ENCODE data around the gene CFAP157.

The CFAP157 gene

DNA sequence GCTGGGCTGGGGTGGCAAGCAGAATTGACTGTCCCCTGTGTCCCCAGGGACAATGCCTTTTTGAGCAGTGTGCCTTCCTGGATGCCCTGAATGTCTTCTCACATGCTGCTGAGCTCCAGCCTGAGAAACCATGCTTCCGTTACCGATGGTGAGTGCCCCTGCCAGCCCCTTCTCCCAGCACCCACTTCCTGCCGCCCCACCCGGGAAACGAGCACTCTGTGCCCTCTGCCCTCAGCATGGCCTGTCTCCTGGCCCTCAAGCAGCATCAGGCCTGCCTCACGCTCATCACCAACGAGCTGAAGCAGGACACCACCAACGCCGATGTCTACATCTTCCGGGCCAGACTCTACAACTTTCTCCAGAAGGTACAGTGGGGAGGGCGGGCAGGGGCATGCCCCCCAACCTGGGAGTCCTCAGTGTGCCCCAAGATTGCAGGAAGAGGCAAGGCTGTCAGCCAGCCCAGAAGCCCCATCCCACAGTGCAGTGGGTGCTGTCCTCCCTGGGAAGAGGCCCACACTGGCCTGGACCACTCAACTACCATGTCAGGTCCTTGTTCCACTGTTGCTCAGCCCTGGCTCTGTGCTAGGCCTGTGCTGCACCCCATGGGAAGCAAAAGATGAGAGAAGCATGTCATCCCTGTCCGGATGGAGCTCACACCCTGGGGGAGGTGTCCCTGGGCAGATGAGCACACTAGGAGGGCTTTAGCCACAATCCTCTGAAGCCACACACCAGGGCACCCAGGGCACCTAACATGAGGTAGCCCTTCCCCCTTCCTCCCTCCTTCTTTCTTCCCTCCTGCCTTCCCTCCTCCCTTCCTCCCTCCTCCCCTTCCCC lies 13.5 kb downstream of the CFAP157 start:
- peak overlapping the region; percentile 44 for H3K9ac ChIP-seq (ENCODE audit: low read depth, low read length, poor library complexity)
- DNase-seq (ENCODE audit: low spot score), result no peak
- no peak overlapping the region for H3K4me2 ChIP-seq (ENCODE audit: insufficient read depth, low read length, poor library complexity, severe bottlenecking)
- H4K8ac ChIP-seq (ENCODE audit: low read depth, low read length), result peak overlapping the region; percentile 23
- no peak overlapping the region for H3K4me3 ChIP-seq (ENCODE audit: low read length in 2 of 2)
- H3K18ac ChIP-seq (ENCODE audit: low read length), result peak overlapping the region; percentile 80
- H2AFZ ChIP-seq (ENCODE audit: low read length), result no peak overlapping the region
- no peaks in the 10 kb centered on the region for H3K9me3 ChIP-seq (replicated peaks in 1 of 2; ENCODE audit: control insufficient read depth in 2 of 2, insufficient read depth in 1 of 2, low read depth in 1 of 2, low read length in 2 of 2)
- H2BK12ac ChIP-seq (ENCODE audit: low read length), result peak overlapping the region; percentile 14
- H3K23ac ChIP-seq (ENCODE audit: low read depth, low read length, poor library complexity), result no peak overlapping the region
- H2BK15ac ChIP-seq (ENCODE audit: low read length), result no peak overlapping the region
- peak overlapping the region; percentile 53 for H4K91ac ChIP-seq (ENCODE audit: low read depth, low read length, poor library complexity)
- H2AK5ac ChIP-seq (ENCODE audit: low read depth, low read length), result peak overlapping the region; percentile 93
- H2BK120ac ChIP-seq (ENCODE audit: low read depth, low read length), result no peak overlapping the region
- H3K14ac ChIP-seq (ENCODE audit: low read length), result peak overlapping the region; percentile 82
- peaks cover 5 to 7% of the 10 kb centered on the region in 2 donors for H3K4me1 ChIP-seq (ENCODE audit: control insufficient read depth in 2 of 2, insufficient read depth in 1 of 2, low read depth in 1 of 2, low read length in 2 of 2)
- no peak overlapping the region for H2BK5ac ChIP-seq (ENCODE audit: low read length)
- no CpG with 5 or more reads among the region's 12 CpGs for WGBS, 2 donors (ENCODE audit: extremely low coverage in 2 of 2, insufficient read length in 2 of 2, insufficient replicate concordance in 1 of 2)
- H3K27me3 ChIP-seq (ENCODE audit: control insufficient read depth in 3 of 3, insufficient read depth in 3 of 3, low read depth in 1 of 3, low read length in 3 of 3), result peaks cover 0 to 21% (median 0%) of the 10 kb centered on the region in 3 experiments
- no peaks in the 10 kb centered on the region for H3K79me1 ChIP-seq (ENCODE audit: low read depth, low read length)
- H3K27ac ChIP-seq (replicated peaks; ENCODE audit: low read length), result no peak overlapping the region
- H3K4ac ChIP-seq (ENCODE audit: low read length), result no peak overlapping the region
- H3K36me3 ChIP-seq (replicated peaks in 1 of 2; ENCODE audit: control insufficient read depth in 2 of 2, insufficient read depth in 2 of 2, low read length in 2 of 2), result no peaks in the 10 kb centered on the region

DNA sequence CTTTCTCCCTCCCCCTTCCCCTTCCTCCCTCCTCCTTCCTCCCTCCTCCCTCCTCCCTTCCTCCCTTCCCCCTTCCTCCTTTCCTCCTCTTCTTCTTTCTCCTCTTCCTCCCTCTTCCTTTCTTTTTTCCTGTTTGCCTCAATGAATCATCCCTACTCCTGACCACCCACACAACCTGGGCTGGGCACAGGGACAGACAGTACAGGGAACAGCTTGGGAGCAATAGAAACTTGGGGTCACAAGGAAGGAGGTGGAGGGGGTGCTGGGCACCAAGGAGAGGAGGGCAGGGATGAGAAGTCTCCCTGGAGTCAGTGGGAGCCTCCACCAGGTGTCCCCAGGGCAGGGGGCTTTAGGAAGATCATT lies 14.1 kb downstream of the CFAP157 start:
- H2BK5ac ChIP-seq (ENCODE audit: low read length), result no peak overlapping the region
- H3K4me3 ChIP-seq (ENCODE audit: low read length in 2 of 2), result no peak overlapping the region
- no peak overlapping the region for H3K4ac ChIP-seq (ENCODE audit: low read length)
- no peak overlapping the region for H3K9ac ChIP-seq (ENCODE audit: low read depth, low read length, poor library complexity)
- H3K18ac ChIP-seq (ENCODE audit: low read length), result no peak overlapping the region
- H3K9me3 ChIP-seq (replicated peaks in 1 of 2; ENCODE audit: control insufficient read depth in 2 of 2, insufficient read depth in 1 of 2, low read depth in 1 of 2, low read length in 2 of 2), result no peaks in the 10 kb centered on the region
- H3K23ac ChIP-seq (ENCODE audit: low read depth, low read length, poor library complexity), result no peak overlapping the region
- H3K36me3 ChIP-seq (replicated peaks in 1 of 2; ENCODE audit: control insufficient read depth in 2 of 2, insufficient read depth in 2 of 2, low read length in 2 of 2), result no peaks in the 10 kb centered on the region
- no peak overlapping the region for H2AK5ac ChIP-seq (ENCODE audit: low read depth, low read length)
- no peak overlapping the region for H4K8ac ChIP-seq (ENCODE audit: low read depth, low read length)
- no peak overlapping the region for H3K4me2 ChIP-seq (ENCODE audit: insufficient read depth, low read length, poor library complexity, severe bottlenecking)
- no peak overlapping the region for H4K91ac ChIP-seq (ENCODE audit: low read depth, low read length, poor library complexity)
- no peak overlapping the region for H2BK120ac ChIP-seq (ENCODE audit: low read depth, low read length)
- DNase-seq (ENCODE audit: low spot score), result no peak
- no peak overlapping the region for H3K14ac ChIP-seq (ENCODE audit: low read length)
- no peak overlapping the region for H3K27ac ChIP-seq (replicated peaks; ENCODE audit: low read length)
- no peaks in the 10 kb centered on the region for H3K79me1 ChIP-seq (ENCODE audit: low read depth, low read length)
- peaks cover 0 to 21% (median 0%) of the 10 kb centered on the region in 3 experiments for H3K27me3 ChIP-seq (ENCODE audit: control insufficient read depth in 3 of 3, insufficient read depth in 3 of 3, low read depth in 1 of 3, low read length in 3 of 3)
- no peak overlapping the region for H2BK12ac ChIP-seq (ENCODE audit: low read length)
- H2AFZ ChIP-seq (ENCODE audit: low read length), result no peak overlapping the region
- peaks cover 5 to 7% of the 10 kb centered on the region in 2 donors for H3K4me1 ChIP-seq (ENCODE audit: control insufficient read depth in 2 of 2, insufficient read depth in 1 of 2, low read depth in 1 of 2, low read length in 2 of 2)
- peak overlapping the region; percentile 67 for H2BK15ac ChIP-seq (ENCODE audit: low read length)

DNA sequence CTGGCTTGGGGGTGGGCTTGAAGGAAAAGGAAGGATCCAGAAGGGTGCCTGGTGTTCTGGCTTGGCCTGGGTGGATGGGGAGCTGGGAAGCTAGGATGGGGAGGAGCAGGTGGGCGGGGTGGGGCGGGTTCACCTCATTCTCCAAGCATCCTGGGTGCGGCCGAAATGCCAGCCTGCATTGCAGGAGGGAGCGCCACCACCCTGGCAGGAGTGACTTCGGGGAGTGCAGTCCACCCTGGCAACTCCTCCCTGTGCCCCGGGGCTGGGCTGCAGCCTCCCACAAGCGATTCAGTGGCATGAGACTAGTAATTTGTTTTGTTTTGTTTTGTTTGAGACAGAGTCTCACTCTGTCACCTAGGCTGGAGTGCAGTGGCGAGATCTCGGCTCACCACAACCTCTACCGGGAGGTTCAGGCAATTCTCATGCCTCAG lies 14.6 kb downstream of the CFAP157 start:
- Histone ChIP-seq H4K91ac (ENCODE audit: low read depth, low read length, poor library complexity) (no peak overlapping the region), H3K18ac (ENCODE audit: low read length) (no peak overlapping the region), H3K9me3 (replicated peaks in 1 of 2; ENCODE audit: control insufficient read depth in 2 of 2, insufficient read depth in 1 of 2, low read depth in 1 of 2, low read length in 2 of 2) (no peaks in the 10 kb centered on the region), H2BK15ac (ENCODE audit: low read length) (peak overlapping the region; percentile 67), H3K4me3 (ENCODE audit: low read length in 2 of 2) (no peak overlapping the region), H2BK12ac (ENCODE audit: low read length) (no peak overlapping the region), H2BK5ac (ENCODE audit: low read length) (no peak overlapping the region), H3K79me1 (ENCODE audit: low read depth, low read length) (no peaks in the 10 kb centered on the region), H2BK120ac (ENCODE audit: low read depth, low read length) (no peak overlapping the region), H3K4me2 (ENCODE audit: insufficient read depth, low read length, poor library complexity, severe bottlenecking) (no peak overlapping the region), H3K9ac (ENCODE audit: low read depth, low read length, poor library complexity) (no peak overlapping the region), H3K14ac (ENCODE audit: low read length) (no peak overlapping the region), H2AK5ac (ENCODE audit: low read depth, low read length) (no peak overlapping the region), H3K27ac (replicated peaks; ENCODE audit: low read length) (no peak overlapping the region), H3K4me1 (ENCODE audit: control insufficient read depth in 2 of 2, insufficient read depth in 1 of 2, low read depth in 1 of 2, low read length in 2 of 2) (peaks cover 2 to 4% of the 10 kb centered on the region in 2 donors), H2AFZ (ENCODE audit: low read length) (no peak overlapping the region), H3K23ac (ENCODE audit: low read depth, low read length, poor library complexity) (no peak overlapping the region), H3K36me3 (replicated peaks in 1 of 2; ENCODE audit: control insufficient read depth in 2 of 2, insufficient read depth in 2 of 2, low read length in 2 of 2) (no peaks in the 10 kb centered on the region), H3K4ac (ENCODE audit: low read length) (no peak overlapping the region), H4K8ac (ENCODE audit: low read depth, low read length) (no peak overlapping the region), H3K27me3 (ENCODE audit: control insufficient read depth in 3 of 3, insufficient read depth in 3 of 3, low read depth in 1 of 3, low read length in 3 of 3) (peaks cover 0 to 21% (median 0%) of the 10 kb centered on the region in 3 experiments)
- WGBS, 2 donors (ENCODE audit: extremely low coverage in 2 of 2, insufficient read length in 2 of 2, insufficient replicate concordance in 1 of 2), result no CpG with 5 or more reads among the region's 11 CpGs
- DNase-seq (ENCODE audit: low spot score), result no peak

DNA sequence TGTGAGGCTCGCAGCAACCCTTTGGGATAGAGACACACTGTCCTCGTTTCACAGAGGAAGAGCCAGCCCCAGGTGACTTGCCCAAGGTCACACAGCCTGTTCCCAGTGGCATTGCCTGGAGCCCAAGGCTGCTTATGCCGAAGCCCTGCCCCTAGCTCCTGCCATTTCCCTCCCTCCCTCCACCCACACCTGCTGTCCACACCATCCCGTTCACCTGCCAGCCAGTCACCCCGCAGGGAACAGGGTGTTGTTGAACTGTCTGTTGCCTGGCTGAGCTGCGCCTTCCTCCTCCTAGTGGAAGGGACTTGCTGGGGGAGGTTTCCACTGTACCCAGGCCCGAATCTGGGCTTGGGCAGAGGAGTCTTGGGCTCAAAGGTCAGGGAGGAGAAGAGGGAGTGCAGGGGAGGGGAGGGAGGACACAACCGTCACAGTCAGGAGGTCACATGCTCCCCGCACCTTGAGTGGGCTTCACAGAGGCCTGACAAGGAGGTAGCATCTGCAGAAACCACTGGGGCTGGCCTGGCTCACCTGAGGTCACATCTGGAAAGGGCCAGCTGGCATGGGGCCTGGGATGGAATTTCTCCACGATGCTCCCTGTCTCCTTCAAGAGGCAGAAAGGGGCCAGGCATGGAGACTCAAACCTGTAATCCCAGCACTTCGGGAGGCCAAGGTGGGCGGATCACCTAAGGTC lies 15.4 kb downstream of the CFAP157 start:
- WGBS, 2 donors (ENCODE audit: extremely low coverage in 2 of 2, insufficient read length in 2 of 2, insufficient replicate concordance in 1 of 2), result no CpG with 5 or more reads among the region's 12 CpGs
- H3K23ac ChIP-seq (ENCODE audit: low read depth, low read length, poor library complexity), result peak overlapping the region; percentile 75
- H3K36me3 ChIP-seq (replicated peaks in 1 of 2; ENCODE audit: control insufficient read depth in 2 of 2, insufficient read depth in 2 of 2, low read length in 2 of 2), result no peaks in the 10 kb centered on the region
- no peak overlapping the region for H2BK120ac ChIP-seq (ENCODE audit: low read depth, low read length)
- H3K9ac ChIP-seq (ENCODE audit: low read depth, low read length, poor library complexity), result no peak overlapping the region
- H2BK15ac ChIP-seq (ENCODE audit: low read length), result peak overlapping the region; percentile 21
- H2BK12ac ChIP-seq (ENCODE audit: low read length), result peak overlapping the region; percentile 16
- peak overlapping the region; percentile 47 for H3K14ac ChIP-seq (ENCODE audit: low read length)
- H3K18ac ChIP-seq (ENCODE audit: low read length), result peak overlapping the region; percentile 7
- no peak overlapping the region for H2BK5ac ChIP-seq (ENCODE audit: low read length)
- no peaks in the 10 kb centered on the region for H3K79me1 ChIP-seq (ENCODE audit: low read depth, low read length)
- peak overlapping the region; percentile 68 for H2AK5ac ChIP-seq (ENCODE audit: low read depth, low read length)
- DNase-seq (ENCODE audit: low spot score), result no peak
- no peak overlapping the region for H4K8ac ChIP-seq (ENCODE audit: low read depth, low read length)
- H4K91ac ChIP-seq (ENCODE audit: low read depth, low read length, poor library complexity), result no peak overlapping the region
- H3K27me3 ChIP-seq (ENCODE audit: control insufficient read depth in 3 of 3, insufficient read depth in 3 of 3, low read depth in 1 of 3, low read length in 3 of 3), result peaks cover 0 to 21% (median 0%) of the 10 kb centered on the region in 3 experiments
- peak overlapping the region in 1 of 2 donors; percentile 25 for H3K4me3 ChIP-seq (ENCODE audit: low read length in 2 of 2)
- no peaks in the 10 kb centered on the region for H3K9me3 ChIP-seq (replicated peaks in 1 of 2; ENCODE audit: control insufficient read depth in 2 of 2, insufficient read depth in 1 of 2, low read depth in 1 of 2, low read length in 2 of 2)
- no peak overlapping the region for H2AFZ ChIP-seq (ENCODE audit: low read length)
- H3K27ac ChIP-seq (replicated peaks; ENCODE audit: low read length), result no peak overlapping the region
- peaks cover 0 to 4% of the 10 kb centered on the region in 2 donors for H3K4me1 ChIP-seq (ENCODE audit: control insufficient read depth in 2 of 2, insufficient read depth in 1 of 2, low read depth in 1 of 2, low read length in 2 of 2)
- no peak overlapping the region for H3K4me2 ChIP-seq (ENCODE audit: insufficient read depth, low read length, poor library complexity, severe bottlenecking)
- H3K4ac ChIP-seq (ENCODE audit: low read length), result no peak overlapping the region
